CD4-positive, alpha-beta T cell treated with Interleukin-4 for 4 hours (primary cell): ENCODE data around the gene SMYD3.

ENCODE experiments used
- DNase-seq: peaks from one replicate; pipeline ENCODE4 v3.0.0-alpha.2; 2020

The SMYD3 gene

DNA sequence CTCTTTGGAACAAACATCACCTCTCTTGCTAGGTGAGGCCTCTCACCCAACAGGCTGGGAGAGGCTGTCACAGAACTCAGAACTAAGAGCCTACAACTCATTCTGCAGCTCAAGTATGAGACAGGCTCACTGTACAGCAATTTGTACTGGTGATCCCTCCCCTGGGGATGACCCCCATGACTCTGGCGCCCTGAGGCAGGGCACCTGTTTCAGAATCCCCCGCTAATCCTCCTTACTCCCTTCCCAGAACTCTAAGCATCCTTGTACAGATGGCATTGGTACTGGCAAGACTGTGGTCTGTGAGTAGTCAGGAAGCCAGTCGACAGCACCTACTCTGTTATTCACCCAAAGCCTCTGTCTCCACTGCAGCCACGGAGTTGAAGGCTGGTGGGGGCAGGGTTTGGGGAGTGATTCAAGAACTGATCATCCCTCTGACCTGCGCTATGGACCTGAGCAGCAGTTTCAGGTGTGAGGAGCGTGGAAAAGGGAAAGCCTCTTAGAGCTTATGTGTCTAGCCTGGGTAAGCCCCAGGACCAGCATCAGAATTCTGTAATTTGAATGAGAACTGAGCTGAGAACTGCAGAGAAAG lies 696.8 kb downstream of the SMYD3 start:
- DNase-seq: no peak

DNA sequence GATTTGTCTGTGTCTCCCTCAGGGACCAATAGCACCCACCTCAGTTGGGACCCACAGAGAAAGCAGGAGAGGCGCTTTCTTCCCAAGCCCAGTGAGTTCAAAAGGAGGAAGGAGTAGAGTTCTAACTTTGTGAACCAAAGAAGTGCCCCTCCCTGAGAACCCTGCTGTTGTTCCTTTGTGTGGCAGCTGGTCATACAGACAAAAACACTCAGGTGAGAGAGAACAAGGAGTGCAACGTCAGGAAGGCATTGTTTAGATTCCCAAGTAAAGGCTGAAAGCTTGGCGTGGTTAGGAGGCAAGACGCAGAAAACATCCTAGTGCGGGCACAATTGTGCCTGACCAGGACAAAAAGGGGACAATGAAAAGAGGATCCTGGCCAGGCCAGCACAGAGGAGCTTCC lies 697.7 kb downstream of the SMYD3 start:
- no peak for DNase-seq

DNA sequence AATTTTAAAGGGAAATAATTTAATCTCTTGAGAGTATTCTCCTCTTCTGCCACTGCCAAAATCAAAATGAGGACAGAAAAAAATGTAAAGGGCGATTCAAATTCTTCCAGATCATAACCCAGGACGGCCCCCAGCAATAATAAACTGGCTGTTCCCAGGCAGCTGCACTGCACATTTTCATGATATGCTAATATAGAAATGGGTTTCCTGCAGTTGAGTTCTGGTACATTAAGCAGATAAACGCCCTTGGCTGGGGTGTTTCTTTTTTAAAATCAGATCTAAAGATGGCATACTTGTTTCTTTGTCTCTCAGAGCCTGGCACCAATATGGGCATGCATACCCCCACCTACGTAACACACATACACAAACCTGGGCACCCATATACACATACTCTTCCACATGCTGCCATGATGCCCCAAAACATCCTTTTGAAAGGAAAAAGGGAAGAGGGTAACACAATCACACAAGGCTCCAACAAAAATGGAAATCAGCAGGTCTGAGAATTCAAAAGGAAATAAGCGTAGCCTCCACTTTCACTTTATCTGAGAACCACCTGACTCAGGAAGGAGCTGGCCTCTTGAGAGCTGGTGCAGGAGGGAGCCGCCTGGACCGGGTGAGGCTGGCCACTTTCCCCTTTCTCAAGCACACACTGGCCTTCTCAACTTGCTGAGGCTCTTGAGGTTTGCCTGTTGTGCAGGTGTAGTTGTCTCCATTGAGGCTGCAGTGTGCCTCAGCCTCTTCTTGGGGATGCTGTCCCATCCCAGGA lies 698.9 kb downstream of the SMYD3 start:
- no peak for DNase-seq

DNA sequence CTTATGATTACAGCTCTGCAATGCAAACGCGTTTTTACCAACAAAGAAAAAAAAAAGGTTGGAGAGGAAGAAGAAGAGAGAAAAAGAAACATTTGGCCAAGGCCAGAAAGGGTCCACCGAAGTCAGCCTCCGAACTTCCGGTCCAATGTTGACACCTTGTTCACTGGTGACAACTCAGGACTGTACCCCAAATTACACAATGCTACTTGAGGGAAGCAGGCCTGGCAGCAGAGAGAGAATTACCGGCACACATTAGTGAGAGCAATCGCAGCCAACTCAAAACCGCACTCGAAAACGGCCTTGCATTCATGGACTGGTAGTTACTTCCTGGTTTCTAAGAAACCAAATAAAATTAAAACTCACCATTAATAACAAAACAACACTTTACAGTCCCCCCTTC lies 699.8 kb downstream of the SMYD3 start:
- DNase-seq: no peak

DNA sequence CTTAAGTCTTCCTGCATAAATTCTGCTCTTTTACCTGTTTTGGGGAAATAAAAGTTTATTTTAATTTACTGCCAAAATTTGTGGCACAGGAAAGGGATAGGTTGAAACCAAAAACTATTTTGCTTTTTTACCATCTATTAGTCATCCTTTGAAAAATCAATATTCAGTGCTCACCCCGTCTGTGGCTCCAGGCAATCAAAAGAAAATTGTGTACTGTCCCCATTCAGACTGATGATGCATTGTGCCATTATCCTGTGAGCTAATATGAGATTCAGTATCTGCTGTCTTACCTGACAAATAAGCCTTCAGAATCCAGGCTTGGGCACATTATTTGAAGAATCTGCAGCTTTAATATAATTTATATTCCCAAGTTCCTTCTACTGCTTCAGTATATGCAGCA lies 701.5 kb downstream of the SMYD3 start:
- no peak for DNase-seq

DNA sequence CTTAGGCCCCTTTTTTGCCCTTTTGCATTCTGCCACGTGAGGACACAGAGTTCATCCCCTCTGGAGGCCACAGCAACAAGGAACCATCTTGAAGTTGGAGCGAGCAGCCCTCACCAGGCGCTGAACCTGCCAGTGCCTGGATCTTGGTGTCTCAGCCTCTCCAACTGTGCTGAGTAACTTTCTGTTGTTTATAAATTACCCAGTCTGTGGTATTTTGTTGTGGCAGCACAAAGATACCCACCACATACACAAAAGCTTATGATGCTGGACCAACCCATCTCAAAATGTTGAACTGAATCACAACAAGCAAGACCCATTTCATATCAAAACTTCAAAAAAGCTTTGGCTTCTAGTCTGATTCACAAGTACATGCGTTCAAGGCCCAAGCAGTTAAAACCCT lies 702.4 kb downstream of the SMYD3 start:
- no peak for DNase-seq

DNA sequence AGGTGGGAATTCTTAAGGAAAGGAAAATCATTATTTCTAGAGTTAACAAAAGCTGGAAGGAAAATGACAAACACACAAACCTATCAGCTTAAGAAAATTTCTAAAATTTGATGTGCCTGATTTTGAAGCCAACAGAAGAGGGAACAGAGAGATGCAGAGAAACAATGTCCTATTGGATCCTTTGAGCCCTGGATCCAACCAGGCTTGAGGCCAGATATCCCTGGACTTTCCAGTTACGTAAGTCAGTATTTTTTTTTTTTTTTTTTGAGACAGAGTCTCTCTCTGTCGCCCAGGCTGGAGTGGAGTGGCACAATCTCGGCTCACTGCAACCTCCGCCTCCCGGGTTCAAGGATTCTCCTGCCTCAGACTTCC lies 703.4 kb downstream of the SMYD3 start:
- no peak for DNase-seq

DNA sequence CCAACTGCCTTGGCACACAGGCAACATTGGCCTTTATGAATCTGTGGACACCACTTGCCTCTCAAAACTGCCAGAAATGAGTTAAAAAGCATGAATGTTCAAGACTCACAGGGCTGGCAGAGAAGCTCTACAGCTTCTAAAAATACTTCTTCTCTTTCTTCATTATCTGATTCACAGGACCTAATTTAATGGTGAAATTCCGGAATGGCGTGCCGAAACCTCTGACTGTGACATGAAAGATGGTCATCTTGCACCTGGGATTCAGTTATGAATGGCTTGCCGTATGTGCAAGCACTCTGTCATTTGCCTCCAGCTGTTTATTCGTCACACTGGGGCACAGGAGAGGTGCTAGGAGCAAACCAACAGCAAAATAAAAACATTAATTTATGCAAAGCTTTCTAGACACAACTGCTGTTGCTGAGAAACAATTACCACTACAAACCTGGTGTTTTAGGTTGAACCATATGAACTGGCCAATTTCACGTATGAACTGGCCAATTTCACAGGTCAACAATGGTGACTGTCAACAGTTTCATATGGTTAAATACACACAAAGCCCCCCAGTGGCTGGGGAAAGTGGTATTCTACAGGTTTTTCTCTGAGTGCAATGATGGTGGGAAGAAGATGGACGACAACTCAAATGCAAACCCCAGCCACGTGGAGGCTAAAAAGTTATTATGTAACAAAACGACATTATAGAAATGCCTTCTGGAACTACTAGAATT lies 704.0 kb downstream of the SMYD3 start:
- no peak for DNase-seq

DNA sequence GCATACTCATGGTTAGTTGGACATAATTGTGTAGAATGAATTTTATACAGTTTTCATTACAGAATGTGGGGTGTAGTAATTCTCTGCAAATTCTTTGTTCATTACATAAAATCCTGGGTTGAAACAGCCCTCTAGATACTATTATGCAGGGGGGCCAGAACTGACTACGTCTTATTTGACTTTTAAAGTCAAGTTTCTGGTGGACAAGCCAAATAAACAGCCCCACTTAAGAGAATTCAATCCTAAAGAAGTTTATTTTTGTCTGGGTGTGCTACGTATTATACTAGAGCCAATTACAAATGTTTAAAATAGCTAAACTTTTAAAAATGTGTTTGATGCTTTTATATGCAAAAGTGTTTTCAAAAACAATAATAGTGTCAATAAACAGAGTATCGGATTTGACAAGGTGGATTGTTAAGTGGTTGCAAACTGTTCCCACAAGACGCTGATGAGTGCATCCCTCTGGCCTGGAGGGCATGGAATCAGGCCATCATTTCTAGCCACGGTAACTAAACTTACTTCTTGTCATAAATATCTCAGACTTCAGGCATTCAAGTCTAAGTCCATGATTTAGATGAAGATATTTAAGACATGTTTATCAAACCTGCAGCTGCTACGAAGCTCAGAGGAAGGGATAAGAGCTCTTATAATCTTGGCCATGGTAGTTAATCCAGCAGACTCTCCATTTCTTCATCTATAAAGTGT lies 706.0 kb downstream of the SMYD3 start:
- no peak for DNase-seq

DNA sequence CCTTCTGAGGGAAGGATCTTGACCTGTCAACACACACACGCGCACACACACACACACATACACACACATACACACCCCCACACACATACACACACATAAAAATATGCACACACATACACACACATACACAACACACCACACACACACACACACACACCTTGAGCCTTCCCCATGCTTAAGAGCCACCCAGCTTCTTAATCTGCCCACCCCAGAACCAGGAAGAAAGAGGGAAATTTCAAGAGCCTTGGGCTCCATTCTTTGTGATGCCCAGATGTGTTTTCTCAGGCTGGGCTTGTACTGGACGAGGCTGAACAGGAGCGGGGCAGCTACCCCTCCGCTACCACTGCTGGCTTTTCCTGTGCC lies 708.7 kb downstream of the SMYD3 start:
- no peak for DNase-seq

DNA sequence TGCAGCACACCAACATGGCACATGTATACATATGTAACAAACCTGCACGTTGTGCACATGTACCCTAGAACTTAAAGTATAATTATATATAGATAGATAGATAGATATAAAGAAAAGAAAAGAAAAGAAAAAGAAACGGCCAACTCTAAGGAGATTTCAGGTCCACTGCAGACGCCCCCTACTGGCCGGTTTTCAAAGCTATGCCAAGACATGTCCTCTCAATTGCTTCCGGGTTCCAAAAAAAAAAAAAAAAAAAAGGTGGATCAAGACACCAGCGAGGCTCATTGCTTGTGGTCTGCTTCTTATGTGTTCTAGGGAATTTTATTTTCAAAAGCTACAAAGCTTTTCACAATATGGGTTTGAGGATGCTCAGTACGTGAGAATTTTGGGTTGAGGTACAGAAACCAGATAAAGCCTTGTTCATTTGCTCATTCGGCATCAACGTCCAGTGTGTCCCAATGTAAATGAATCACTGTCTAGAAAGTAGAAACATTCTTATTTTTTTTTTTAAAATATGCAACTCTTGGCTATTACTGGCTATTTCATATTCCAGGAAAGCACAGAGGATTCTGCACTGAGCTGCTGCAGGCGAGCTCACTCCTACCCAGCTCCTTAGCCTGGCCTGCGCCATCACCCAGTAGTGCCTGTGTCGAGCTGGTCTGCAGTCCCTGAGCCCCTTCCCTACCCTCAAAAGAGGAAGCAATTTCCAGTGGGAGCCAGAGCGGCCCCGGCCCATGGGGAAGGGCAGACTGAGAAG lies 709.3 kb downstream of the SMYD3 start:
- DNase-seq: no peak

DNA sequence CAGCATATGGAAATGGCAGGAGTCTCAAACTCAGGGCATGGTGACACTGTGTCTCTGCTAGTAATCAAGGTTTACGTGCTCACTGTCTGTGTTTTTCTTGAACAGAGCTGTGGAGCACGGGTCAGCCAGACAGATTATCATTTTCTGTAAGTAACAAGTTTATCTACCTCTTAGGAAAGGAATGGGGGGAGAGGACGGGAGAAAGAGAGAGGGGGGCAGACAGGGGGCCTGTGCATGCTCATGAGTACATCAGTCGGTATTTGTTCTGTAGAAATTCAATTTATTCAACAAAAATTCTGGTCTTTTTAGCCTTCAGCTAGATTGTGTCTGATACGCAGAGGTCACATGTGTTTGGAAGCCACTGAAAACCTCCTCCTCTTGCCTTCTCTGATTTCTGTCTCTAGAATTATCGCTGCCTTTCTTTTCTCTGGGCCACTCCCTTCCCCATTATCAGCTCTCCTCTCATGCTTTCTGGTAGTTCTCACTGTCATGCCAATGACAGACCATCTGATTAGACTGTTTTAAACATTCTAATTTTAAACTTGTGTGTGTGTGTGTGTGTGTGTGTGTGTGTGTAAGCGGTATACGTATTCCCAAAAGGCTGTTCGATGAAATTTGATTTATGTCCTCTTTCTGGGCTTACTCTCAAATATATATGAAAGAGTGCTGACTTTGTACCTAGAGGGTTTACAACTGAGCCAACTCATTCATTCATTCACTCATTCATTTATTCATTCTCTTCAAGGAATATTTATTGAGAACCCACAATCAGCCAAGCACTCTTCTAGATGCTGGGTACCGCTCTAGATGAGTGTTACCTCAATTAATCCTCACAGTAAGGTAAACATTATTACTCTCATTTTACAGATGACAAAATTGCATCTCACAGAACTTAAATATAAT lies 715.4 kb downstream of the SMYD3 start:
- DNase-seq: no peak

DNA sequence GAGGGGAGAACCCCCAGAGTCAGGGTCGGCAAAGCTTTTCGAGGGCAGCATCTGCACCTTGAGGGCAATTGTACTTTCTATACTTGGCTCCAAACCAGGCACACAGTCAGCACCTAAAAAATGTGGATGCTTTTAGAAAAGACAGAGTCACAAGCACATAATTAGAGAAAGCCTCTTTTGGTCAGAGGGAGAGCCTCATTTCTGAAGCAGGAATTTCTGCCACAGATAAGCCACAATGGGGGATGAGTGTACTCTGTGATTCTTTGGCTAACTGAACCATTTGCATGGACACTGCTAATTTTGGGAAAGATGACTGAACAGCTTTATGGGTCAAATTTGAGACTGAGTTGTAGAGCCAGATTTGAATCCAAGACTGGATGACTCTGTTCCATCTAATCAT lies 716.6 kb downstream of the SMYD3 start:
- no peak for DNase-seq

DNA sequence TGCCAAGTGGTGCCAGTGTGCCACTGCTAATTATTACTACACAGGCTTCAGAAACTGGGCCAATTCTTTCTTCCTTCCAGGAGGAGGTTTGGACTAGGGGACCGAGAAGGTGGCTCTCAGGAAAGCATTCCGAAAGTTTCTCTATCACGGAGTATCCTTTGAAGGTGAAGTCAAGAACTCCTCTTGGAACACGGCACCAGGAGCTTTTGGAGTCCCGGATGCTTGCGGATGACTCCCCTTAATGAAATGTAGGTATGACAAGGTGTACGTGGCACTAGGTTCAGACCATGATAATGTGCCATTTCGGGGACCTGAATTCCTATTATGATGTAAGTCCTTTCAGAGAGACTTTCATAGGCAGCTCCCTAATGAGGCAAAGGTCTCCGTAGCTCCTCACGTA lies 718.2 kb downstream of the SMYD3 start:
- no peak for DNase-seq

DNA sequence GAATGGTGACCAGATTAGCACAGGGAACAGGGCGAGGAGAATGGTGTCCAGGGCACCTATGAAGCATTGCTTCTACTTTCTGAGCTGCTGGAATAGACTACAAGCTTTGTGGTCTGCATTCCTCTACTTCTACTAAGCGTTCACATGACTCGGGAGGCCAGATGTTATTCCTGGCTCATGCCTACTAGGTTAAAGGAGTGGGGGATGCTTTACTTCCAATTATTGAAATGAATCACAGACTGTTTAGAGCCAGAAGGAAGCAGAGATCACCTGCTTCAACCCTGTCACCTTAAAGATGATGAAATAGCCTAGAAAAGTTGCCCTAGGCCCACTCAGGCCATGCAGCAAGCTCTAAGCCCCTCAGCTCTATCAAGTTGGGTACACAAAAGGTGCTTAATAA lies 718.8 kb downstream of the SMYD3 start:
- DNase-seq: no peak

DNA sequence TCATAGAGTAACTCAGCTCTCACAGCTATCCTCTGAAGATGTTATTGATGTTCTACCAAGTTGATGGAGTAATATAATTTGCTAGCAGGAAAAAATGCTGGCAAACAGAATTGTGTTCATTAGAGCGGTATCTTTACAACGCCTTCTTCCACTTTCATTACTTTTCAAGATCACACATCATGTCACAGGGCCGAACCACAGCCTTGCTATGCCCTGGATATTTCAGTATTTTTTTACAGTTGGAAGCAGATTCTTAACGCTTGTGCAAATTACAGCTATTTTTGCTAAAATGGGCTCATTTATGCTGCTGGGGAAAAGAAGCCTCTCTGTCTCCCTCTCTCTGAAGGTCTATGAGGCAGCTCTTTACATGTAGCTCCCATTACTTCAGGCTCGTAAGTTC lies 720.1 kb downstream of the SMYD3 start:
- no peak for DNase-seq

DNA sequence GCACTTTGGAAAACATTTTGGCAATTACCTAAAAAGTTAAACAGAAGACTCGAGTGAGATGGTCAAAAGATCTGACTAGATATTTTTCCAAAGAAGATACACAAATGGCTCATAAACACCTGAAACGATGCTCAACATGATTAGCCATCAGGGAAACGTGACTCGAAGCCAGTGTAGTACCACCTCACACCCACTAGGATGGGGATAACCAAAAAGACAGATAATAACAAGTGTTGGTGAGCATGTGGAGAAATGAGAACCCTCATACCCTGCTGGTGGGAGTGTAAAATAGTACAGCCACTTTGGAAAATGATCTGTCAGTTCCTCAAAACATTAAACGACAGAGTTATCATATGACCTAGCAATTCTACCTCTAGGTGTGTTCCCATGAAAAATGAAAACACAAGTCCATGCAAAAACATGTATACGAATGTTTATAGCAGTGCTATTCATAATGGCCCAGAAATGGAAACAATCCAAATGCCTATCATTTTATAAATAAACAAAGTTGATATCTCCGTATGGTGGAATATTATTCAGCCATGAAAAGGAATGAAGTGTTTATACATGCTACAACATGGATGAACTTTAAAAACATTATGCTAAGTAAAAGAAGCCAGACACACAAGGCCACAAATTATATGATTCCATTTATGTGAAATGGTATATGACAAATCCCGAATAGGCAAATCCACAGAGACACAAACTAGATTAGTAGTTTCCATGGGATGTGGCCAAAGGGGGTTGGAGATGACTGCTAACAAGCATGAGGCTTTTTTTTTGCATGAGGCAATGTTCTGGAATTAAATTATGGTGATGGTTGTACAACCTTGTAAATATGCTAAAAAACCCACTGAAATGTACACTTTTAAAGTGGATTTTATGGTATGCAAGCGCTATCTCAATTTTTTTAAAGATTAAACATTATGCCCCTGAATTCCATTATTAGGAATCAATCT lies 727.0 kb downstream of the SMYD3 start:
- no peak for DNase-seq

DNA sequence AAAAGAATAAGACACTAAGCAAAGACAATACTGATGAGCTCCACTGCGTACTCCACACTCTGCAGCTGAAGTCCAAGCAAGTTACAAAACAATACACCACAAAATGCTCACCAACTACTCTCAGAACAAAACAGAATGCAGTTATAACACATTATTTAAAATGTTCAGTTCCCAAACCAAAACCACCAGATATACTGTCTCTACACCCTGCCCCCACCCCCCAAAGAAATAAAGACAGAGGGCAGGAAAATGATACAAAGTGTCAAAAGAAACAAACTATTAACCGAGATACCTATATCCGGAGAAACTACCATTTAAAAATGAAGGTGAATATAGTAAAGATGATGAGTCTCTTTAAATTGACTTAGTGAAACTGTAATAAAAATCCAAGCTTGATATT lies 729.3 kb downstream of the SMYD3 start:
- no peak for DNase-seq

DNA sequence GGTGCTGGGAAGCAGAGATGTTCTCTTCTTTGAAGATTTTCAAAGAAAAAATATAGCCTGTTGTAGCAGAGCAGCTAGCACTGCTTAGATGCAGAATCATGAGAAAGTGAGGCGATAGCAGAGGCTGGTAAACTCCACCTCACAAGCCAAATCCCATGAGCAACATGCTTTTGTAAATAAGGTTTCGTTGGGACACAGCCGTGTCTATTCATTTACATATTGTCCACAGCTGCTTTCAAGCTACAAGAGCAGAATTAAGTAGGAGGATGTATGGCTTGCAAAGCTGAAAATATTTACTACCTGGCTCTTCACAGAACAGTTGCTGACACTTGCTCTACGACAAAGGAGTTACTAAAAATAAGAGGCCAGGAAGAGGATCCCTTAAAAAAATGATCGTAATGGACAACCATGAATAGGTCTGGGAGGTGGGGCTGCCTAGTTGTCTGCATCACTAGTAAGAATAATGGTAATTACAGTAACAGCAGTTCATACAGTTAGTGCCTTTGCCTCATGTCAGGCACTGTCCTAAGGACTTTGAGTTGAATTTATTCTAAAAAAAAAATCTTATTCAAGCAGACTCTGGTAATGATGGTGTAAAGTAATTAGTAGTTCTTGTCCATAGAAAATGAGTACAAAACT lies 730.3 kb downstream of the SMYD3 start:
- DNase-seq: no peak

DNA sequence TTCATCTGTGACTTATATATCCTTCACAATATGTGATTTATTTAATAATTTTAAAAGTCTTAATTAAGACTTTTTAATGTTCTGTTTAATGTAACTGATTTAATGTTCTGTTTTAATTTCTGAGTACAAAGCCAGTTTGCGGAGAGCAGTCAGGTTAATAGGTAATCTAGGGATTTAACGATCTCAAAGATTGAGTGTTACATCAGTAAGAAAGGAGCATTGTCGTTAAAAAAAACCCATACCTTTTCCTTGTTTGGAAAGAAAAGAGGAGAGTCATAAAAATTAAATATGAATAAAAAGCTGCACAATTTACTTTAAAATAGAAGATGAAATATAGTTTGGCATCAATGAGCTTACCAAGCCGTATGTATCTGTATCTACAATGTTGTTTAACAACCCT lies 730.9 kb downstream of the SMYD3 start:
- no peak for DNase-seq
